Endothelial cell (in vitro differentiated cells): Measurements from ENCODE around the gene FLOT1. TPM values are rescaled to one million over a fixed set of nuclear protein-coding genes. Genes with fewer than 3 reads are reported as not detected.

Experiments
- DNase-seq: peaks from one replicate; pipeline ENCODE4 v3.0.0; 2021; ENCODE audit warnings: low spot score
- H3K27ac Mint-ChIP-seq: one replicate; pipeline ENCODE4 v1.8.0; 2021; ENCODE audit warnings: mixed read lengths, inconsistent platforms; ENCODE audit not compliant: unreplicated experiment
- H3K27me3 Mint-ChIP-seq: one replicate; pipeline ENCODE4 v1.8.0; 2021; ENCODE audit warnings: mild to moderate bottlenecking, moderate library complexity, mixed read lengths, inconsistent platforms; ENCODE audit not compliant: unreplicated experiment
- H3K36me3 Mint-ChIP-seq: one replicate; pipeline ENCODE4 v1.8.0; 2021; ENCODE audit warnings: mild to moderate bottlenecking, low read depth, mixed read lengths, inconsistent platforms; ENCODE audit not compliant: unreplicated experiment
- H3K4me1 Mint-ChIP-seq: one replicate; pipeline ENCODE4 v1.8.0; 2021; ENCODE audit warnings: mild to moderate bottlenecking, mixed read lengths, inconsistent platforms; ENCODE audit not compliant: unreplicated experiment
- H3K4me3 Mint-ChIP-seq: one replicate; pipeline ENCODE4 v1.8.0; 2021; ENCODE audit warnings: mild to moderate bottlenecking, mixed read lengths, inconsistent platforms; ENCODE audit not compliant: unreplicated experiment
- H3K9me3 Mint-ChIP-seq: one replicate; pipeline ENCODE4 v1.8.0; 2021; ENCODE audit warnings: mixed read lengths, inconsistent platforms; ENCODE audit not compliant: unreplicated experiment
- CTCF ChIP-seq: fragments of 200-600 bp; sonication (generic); IDR thresholded peaks from one replicate; pipeline ENCODE4 v1.5.0; 2021; ENCODE audit warnings: antibody characterized with exemption; ENCODE audit not compliant: unreplicated experiment
- long read RNA-seq: library from polyadenylated mRNA; unstranded; transcript quantifications from one replicate; pipeline ENCODE4 v2.0.0, GENCODE V29; 2020; ENCODE audit not compliant: unreplicated experiment
- total RNA-seq: library from RNA; stranded (reverse); fragmentation: NEBNext Ultra II Directional; extraction: Animal tissue kit (Norgen Biotek cat#: 25700); gene quantifications from one replicate; pipeline ENCODE4 v1.2.1, GENCODE V29; 2021; ENCODE audit not compliant: unreplicated experiment

Gene FLOT1
- total RNA-seq = 136 TPM
- long read RNA-seq, transcript FLOT1-201 (13 exons, 1,912 nt) = major isoform, 92 of 140 reads
- long read RNA-seq, partial matches to known transcripts = 25 of 140 reads
- long read RNA-seq, other reads (novel, unspliced or antisense) = 23 of 140 reads

- no peak for TF ChIP-seq CTCF
- peaks cover 29% of the 10 kb centered on the region for H3K36me3 Mint-ChIP-seq
- DNase-seq = peak; percentile 84
- H3K27ac Mint-ChIP-seq = peak within 1 kb of the TSS; percentile 94
- H3K9me3 Mint-ChIP-seq = no peaks in the 10 kb centered on the region
- H3K27me3 Mint-ChIP-seq = no peaks in the 10 kb centered on the region
- H3K4me3 Mint-ChIP-seq = peak within 1 kb of the TSS; percentile 98
- peaks cover 38% of the 10 kb centered on the region for H3K4me1 Mint-ChIP-seq
Measured at GRCh38 chr6:30742316-30743098, at the start of gene FLOT1. FLOT1 (minus strand) TSS chr6:30742687; CDS start chr6:30742189, 498 bp downstream.

GRCh38 chr6:30790724-30791383 lies 48.4 kb upstream of the FLOT1 start:
- Mint-ChIP-seq H3K9me3 (no peaks in the 10 kb centered on the region), H3K27me3 (peaks cover 2% of the 10 kb centered on the region), H3K4me3 (peak overlapping the region; percentile 27), H3K27ac (no peak overlapping the region), H3K36me3 (no peaks in the 10 kb centered on the region), H3K4me1 (peaks cover 3% of the 10 kb centered on the region)
- TF ChIP-seq CTCF = no peak
- DNase-seq = no peak

DNA sequence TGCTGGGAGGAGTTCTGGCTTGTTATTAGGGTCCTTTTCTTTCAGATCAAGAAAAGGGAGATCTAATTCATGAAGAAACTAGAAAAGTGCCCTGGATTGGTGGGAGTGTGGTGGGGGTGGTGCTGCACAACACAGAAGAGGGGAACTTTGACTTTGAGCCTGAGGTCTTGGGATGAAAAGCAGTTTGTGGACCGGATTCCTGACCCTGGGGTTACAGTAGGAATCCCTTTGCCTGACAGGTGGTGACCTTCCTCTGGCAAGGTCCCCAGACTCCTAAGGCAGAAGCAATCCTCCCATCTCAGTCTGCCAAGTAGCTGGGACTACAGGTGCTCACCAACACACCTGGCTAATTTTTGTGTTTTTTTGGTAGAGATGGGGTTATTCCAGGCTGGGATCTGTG lies 47.1 kb upstream of the FLOT1 start:
- Mint-ChIP-seq H3K27me3 (peaks cover 2% of the 10 kb centered on the region), H3K4me3 (no peak overlapping the region), H3K4me1 (peaks cover 3% of the 10 kb centered on the region), H3K9me3 (no peaks in the 10 kb centered on the region), H3K27ac (no peak overlapping the region), H3K36me3 (no peaks in the 10 kb centered on the region)
- TF ChIP-seq CTCF = no peak
- DNase-seq = no peak

GRCh38 chr6:30787954-30788353 lies 45.5 kb upstream of the FLOT1 start:
- Mint-ChIP-seq H3K9me3 (no peaks in the 10 kb centered on the region), H3K27me3 (no peaks in the 10 kb centered on the region), H3K4me3 (no peak overlapping the region), H3K36me3 (no peaks in the 10 kb centered on the region), H3K27ac (no peak overlapping the region), H3K4me1 (no peaks in the 10 kb centered on the region)
- DNase-seq = no peak
- TF ChIP-seq CTCF = no peak
